Endometrium (tissue), 2 donors: ENCODE results near the gene SULT1A2.
"Not testable (repeated sequence)": the region's sequence is repeated elsewhere in the genome, so short reads cannot be mapped to it uniquely, and the experiment has no call there.

Experiments used
- FAIRE-seq: peaks from 2 replicates; lab custom pipeline; 2012; peaks lifted over from hg19 to GRCh38; lab: Jason Lieb, UNC
- donor health status: control.
- donor health status: control.

Gene SULT1A2

DNA sequence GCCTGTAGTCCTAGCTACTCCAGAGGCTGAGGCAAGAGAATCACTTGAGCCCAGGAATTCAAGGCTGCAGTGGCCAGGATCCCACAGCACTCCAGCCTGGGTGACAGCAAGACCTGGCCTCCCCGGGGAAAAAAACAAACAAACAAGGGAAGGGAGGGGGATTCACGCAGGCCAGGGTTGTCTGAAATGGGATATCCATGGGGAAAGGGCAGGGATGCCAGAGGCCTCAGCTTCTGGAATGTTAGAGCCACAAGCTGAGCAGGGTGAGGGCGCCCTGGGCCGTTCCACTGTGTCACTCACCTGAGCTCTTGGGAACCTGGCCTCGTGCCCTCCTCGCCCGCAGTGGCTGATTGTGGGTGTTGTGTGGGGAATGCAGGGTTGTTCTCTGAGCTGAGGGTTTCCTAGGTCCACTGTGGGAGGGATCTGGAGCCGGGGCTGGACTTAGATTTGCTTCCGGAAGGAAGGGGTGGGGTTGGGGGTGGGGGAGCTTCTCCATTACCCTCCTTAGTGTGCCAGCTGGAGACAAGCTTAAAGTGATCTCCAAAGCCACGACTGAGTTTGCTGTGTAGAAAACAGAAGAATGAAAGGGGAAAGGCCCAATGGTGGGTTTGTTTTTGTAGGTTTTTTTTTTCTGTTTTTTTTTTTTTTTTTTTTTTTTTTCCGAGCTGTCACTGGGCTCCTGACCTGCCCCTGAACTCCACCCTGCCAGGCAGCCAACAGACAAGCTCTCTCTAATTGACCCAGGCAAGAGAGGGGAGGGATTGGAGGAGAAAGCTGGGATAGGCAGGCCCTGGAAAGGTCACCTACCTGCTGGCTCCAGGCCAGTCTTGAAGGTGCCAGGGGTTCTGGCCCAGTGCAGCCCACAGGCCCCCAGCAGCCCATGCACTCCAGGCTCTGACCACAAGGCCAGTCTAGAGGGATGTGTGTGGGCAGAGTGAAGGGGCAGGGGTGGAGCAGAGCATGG lies 13.1 kb upstream of the SULT1A2 start, which contains the start of gene SULT1A1:
Gene SULT1A1 (minus strand): TSS at position 414 of the 964 bp plus-strand sequence. CDS start 1,189 bp downstream, outside the sequence.
- FAIRE-seq = no peak

GRCh38 chr16:28608867-28609596 lies 12.2 kb upstream of the SULT1A2 start:
- not testable (repeated sequence) for FAIRE-seq

DNA sequence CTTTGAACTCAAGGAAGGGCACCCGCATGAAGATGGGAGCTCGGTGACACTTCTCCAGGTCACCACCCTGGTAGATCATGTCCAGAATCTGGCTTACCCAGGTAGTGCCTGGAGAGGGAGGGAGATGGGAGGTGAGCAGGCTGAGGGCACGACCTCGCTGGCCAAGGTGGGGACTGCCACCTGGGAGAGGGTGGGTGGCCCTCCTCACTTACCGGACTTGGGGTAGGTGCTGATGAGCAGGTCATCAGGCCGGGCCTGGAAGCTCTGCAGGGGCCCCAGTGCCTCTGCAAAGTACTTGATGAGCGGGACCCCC lies 11.6 kb upstream of the SULT1A2 start:
- not testable (repeated sequence) for FAIRE-seq

- not testable (repeated sequence) for FAIRE-seq
These were observed 11.0 kb upstream of the SULT1A2 start for GRCh38 chr16:28607681-28608495.

GRCh38 chr16:28607116-28607623 lies 10.3 kb upstream of the SULT1A2 start:
- FAIRE-seq = no peak

- FAIRE-seq = no peak
These were observed 9.7 kb upstream of the SULT1A2 start for GRCh38 chr16:28606291-28607115.

DNA sequence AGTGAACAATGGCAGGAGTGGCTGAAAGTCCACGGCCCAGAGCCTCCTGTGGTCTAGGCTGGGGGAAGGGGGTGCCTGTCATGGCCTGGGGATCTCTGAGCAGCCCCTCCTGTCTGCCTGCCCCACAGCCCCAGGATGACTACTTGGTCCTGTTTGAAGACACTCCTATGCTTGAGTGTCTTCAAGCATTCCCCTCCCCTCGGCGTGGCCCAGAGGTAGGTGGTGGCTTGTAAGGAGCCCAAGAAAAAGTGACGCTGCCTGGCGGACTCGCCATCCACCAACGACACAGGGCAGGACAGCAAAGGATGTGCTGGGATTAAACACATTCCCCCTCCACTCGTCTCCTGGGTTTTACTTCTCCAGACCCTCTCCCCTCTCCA lies 7.3 kb upstream of the SULT1A2 start:
- no peak for FAIRE-seq

GRCh38 chr16:28603381-28604185 lies 6.7 kb upstream of the SULT1A2 start:
- no peak for FAIRE-seq

DNA sequence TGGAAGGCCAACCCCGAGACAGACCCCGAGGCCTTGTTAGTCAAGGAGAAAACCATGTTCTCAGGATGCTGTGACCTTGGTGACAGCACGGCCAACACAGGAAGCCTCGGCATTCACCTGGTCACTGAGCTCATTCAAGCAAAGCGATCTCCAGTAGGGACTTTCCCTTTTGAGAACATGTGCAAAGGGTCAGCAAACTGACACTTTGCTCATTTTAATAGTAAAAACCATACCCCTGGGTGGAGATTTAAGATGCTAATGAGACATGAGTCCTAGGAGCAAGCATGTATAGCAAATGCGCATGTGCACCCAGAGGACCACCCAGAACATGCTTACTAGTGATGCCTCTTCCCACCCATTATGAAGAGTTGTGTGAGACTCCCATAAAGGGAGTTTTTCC lies 5.7 kb upstream of the SULT1A2 start:
- FAIRE-seq = no peak

DNA sequence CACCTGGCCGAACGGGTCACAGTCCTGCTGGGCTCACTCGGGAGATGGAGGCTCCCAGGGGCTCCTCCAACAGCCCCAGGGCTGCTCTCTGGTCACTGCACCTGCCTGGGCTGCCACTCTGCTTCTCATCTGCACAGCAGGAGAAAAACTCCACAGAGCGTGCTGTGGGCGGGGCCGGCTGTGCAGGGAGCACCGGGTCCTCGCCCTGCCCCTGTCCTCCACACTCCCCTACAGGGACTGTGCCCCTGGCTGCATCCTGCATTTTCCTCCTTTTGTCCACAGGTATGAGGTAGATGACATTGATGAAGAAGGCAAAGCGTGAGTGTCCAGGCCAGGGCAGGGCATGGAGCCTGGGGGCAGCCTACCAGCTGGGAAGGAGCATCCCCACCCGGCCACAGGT lies 5.2 kb upstream of the SULT1A2 start:
- FAIRE-seq = not testable (repeated sequence)

- not testable (repeated sequence) for FAIRE-seq
These were observed 4.7 kb upstream of the SULT1A2 start for GRCh38 chr16:28601589-28601988.

DNA sequence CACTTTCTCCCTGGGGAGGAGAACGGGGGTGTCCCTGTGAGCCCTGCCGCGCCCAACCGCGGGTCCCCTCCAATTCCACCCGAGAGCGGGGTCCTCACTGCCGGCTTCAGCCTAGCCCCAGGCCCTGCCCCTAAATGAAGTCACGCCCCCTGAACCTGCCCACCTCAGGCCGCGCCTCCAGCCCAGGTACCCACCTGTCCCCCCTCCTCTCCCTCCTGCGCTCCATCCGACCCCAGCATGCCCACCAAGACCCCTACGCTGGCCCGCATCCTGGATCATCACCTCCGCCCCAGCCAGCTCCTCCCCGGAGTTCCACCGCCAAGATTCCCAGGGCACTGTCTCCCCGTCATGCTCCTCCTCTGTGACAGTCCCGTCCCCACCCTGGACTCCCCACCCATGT lies 4.1 kb upstream of the SULT1A2 start:
- not testable (repeated sequence) for FAIRE-seq

- not testable (repeated sequence) for FAIRE-seq
These were observed 2.8 kb upstream of the SULT1A2 start for GRCh38 chr16:28599377-28600285.

DNA sequence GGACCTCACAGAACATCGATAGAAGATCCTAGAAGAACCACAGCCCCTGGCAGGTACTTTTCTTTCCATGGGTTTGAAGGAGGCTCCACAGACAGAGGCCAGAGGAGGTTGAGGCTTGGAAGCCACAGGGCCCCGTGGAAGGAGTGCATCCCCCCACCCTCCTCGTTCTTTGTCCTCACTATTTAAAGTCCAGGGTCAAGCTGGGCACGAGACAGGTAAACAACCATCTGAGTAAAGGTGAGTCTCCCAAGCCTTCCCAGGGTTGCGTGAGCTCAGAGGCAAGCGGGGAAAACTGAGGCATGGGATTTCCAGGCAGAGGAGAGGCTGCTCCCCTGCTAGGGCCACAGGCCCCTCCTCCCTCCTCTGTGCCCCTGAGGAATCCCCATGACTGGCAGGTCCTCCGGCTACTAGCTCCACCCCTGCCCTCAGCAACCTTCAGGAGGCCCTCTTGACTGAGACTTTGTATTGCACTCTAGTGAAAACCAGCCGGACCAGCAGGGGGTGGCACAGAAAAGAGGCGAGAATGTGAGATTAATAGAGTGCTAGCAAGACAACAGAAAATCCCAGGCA lies 927 bp upstream of the SULT1A2 start:
- FAIRE-seq = no peak

GRCh38 chr16:28596115-28596630 lies 677 bp downstream of the SULT1A2 start:
- no peak for FAIRE-seq

DNA sequence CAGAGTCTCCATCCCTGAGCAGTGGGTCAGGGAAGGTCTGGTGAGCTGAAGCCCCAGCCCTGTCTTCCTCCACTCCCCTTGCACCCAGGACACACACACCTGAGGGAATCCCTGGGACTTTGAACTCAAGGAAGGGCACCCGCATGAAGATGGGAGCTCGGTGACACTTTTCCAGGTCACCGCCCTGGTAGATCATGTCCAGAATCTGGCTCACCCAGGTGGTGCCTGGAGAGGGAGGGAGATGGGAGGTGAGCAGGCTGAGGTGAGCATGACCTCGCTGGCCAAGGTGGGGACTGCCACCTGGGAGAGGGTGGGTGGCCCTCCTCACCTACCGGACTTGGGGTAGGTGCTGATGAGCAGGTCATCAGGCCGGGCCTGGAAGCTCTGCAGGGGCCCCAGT lies 1.4 kb downstream of the SULT1A2 start:
- FAIRE-seq = not testable (repeated sequence)

DNA sequence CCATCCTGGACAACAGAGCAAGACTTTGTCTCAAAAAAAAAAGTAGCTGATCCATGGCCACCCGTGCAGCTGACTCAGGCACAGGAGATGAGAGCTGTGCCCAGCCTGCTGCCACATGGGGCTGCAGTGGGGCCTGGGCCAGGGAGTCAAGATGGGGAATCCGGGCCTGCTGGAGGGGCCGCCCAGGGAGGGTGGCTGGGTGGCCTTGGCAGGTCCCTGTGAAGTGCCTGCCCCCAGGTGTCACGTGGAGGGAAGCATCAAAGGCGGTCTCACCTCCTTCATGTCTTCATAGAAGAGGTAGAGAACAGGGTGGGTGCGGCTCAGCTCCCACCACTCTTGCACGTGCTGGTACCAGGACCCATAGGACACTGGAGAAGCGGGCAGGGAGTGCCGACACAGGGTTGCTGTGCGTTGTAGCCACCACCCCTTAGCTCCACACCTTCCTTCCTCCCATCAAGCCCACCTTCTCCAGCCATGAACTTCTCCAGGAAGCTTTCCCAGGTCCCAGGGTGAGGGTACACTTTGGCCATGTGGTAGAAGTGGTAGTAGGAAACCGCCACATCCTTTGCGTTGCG lies 3.8 kb downstream of the SULT1A2 start:
- FAIRE-seq = no peak

GRCh38 chr16:28592511-28592910 lies 4.3 kb downstream of the SULT1A2 start:
- FAIRE-seq = no peak
